Limb (tissue), 2 donors: ENCODE measurements around the gene ALKBH1.
A peak's percentile ranks its signal among the peaks of the same experiment; 100 is the strongest.
"Not testable (repeated sequence)": the region's sequence is repeated elsewhere in the genome, so short reads cannot be mapped to it uniquely, and the experiment has no call there.

Experiments used
- DNase-seq, 2 donors: peaks; one replicate each; pipeline ENCODE4 v3.0.0-alpha.2; 2016; ENCODE audit errors: extremely low spot score in 2 of 2

Gene ALKBH1

GRCh38 chr14:77674931-77675330, 32.9 kb downstream of the ALKBH1 start:
- DNase-seq = no peak

- no peak for DNase-seq
These were observed 34.6 kb downstream of the ALKBH1 start for GRCh38 chr14:77673193-77673592.

- DNase-seq = no peak
These were observed 40.5 kb downstream of the ALKBH1 start for GRCh38 chr14:77667331-77667730.

- no peak for DNase-seq
These were observed 44.5 kb downstream of the ALKBH1 start for GRCh38 chr14:77663293-77663692.

GRCh38 chr14:77661562-77661961, 46.3 kb downstream of the ALKBH1 start:
- not testable (repeated sequence) for DNase-seq

- peak in 1 of 2 donors; percentile 41 for DNase-seq
These were observed 47.1 kb downstream of the ALKBH1 start for GRCh38 chr14:77660754-77661153.

- no peak for DNase-seq
These were observed 48.0 kb downstream of the ALKBH1 start for GRCh38 chr14:77659831-77660230.

- DNase-seq = no peak
These were observed 50.5 kb downstream of the ALKBH1 start for GRCh38 chr14:77657280-77657679.

- DNase-seq = peak in 1 of 2 donors; percentile 30
These were observed 53.8 kb downstream of the ALKBH1 start for GRCh38 chr14:77654001-77654441.

- DNase-seq = no peak
These were observed 58.5 kb downstream of the ALKBH1 start for GRCh38 chr14:77649326-77649725.

GRCh38 chr14:77648520-77649200, 59.2 kb downstream of the ALKBH1 start:
- no peak for DNase-seq

GRCh38 chr14:77647853-77648252, 60.0 kb downstream of the ALKBH1 start:
- no peak for DNase-seq

GRCh38 chr14:77646907-77647306, 60.9 kb downstream of the ALKBH1 start:
- no peak for DNase-seq

- DNase-seq = no peak
These were observed 62.1 kb downstream of the ALKBH1 start for GRCh38 chr14:77645520-77646230.

- DNase-seq = no peak
These were observed 65.4 kb downstream of the ALKBH1 start for GRCh38 chr14:77642407-77642806.

GRCh38 chr14:77641534-77642341, 66.1 kb downstream of the ALKBH1 start:
- DNase-seq = peak; percentile 72

- DNase-seq = no peak
These were observed 66.9 kb downstream of the ALKBH1 start for GRCh38 chr14:77640756-77641533.

GRCh38 chr14:77638771-77639171, 69.1 kb downstream of the ALKBH1 start:
- DNase-seq = no peak

GRCh38 chr14:77635869-77636268, 72.0 kb downstream of the ALKBH1 start:
- not testable (repeated sequence) for DNase-seq

GRCh38 chr14:77635466-77635865, 72.4 kb downstream of the ALKBH1 start:
- not testable (repeated sequence) for DNase-seq

GRCh38 chr14:77630111-77630510, 77.7 kb downstream of the ALKBH1 start:
- no peak for DNase-seq
